Activated T-cell treated with anti-CD3 and anti-CD28 coated beads for 1 hour (primary cell): Measurements from ENCODE around the gene RFX8.

Source experiments
- DNase-seq: peaks from one replicate; pipeline ENCODE4 v3.0.0-alpha.2; 2020; ENCODE audit warnings: low read depth

Gene RFX8

GRCh38 chr2:101410114-101410513, 64.8 kb downstream of the RFX8 start:
- DNase-seq: no peak

DNA sequence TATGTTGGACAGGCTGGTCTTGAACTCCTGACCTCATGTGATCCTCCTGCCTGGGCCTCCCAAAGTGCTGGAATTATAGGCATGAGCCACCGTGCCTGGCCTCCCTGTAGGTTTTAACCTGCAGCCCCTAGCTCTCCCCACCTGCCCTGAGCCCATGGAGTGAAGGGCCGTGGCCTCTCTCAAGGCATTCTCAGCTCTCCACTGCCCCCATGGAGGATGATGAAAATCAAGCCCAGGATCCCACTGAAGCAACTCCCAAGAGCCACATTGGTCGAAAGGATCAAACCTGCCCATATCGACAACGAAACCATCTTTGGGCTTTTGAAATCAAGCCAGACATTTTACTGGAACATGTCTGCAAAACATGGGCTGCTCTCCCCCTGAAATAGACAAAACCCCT, 65.2 kb downstream of the RFX8 start:
- DNase-seq: no peak

DNA sequence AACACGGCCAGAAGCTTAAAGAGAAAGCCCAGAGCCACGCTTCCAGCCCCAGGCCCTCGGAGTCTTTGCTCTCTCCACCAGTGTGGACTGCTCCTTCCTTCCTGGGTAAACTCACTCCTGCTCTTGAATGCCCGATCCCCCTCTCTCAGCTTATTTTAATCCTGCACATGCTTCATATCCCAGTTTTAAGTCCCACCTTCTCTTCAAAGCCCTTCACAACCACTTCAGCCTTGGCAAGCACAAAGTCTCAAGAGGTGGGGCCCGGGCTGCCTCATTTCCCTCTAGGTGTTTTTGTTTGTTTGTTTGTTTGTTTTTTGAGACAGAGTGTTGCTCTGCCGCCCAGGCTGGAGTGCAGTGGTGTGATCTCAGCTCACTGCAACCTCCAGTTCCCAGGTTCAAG, 66.0 kb downstream of the RFX8 start:
- DNase-seq: no peak

DNA sequence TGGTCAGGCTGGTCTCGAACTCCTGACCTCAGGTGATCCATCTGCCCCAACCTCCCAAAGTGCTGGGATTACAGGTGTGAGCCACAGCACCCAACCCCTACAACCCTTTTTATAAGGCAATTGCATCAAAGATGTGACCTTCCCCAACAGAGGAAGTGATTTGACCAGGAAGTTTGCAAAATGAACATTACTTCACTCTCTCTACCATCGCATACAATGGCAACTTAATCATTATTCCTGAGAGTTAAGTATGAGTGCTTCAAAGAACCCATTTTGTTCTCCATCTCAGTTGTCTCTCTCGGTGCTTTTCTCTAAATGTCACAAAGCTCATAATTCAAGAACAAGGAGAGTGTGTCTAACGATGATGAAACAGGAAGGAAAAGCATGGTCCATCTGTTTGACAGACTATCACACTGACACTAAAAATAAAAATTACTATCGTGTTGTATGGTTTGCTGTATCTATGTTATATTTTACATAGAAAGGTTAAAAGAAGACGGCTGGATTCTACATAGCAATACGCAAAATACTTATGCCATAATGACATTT, 69.5 kb downstream of the RFX8 start:
- no peak for DNase-seq

DNA sequence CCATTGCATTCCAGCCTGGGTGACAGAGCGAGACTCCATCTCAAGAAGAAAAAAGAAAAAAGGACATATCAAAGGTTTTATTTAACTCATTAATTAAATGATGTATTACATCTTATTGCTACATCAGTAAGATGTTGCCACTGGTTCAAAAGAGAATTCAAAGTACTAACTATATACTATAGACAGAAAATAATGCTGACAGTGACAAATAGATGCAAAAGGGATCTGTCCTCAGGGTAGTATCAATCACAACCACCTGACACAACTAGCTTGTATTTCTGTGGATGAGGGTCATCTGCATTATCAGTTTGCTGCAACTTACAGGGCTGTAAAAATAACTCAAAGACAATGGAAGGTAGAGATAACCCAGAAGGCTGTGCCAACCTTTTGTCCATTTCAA, 71.2 kb downstream of the RFX8 start:
- no peak for DNase-seq

DNA sequence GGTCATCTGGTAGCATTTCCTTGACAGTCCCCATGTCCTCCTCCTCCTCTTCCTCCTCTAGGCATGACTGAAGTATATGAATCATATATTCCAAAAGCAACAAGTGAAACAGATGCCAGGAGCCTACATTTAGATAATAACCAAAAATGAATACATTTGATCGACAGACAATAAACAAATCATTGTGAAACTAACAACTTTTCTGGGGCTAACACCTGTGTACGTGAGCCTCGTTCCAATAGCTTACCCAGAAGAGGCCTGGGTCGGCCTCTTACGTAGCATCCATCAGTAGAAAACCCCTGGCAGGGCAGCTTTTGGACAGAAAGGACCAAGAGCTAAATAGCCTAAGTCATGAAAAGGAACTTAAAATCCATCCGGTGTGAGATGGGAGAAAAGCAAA, 72.3 kb downstream of the RFX8 start:
- DNase-seq: no peak

GRCh38 chr2:101401906-101402305, 73.0 kb downstream of the RFX8 start:
- DNase-seq: no peak

DNA sequence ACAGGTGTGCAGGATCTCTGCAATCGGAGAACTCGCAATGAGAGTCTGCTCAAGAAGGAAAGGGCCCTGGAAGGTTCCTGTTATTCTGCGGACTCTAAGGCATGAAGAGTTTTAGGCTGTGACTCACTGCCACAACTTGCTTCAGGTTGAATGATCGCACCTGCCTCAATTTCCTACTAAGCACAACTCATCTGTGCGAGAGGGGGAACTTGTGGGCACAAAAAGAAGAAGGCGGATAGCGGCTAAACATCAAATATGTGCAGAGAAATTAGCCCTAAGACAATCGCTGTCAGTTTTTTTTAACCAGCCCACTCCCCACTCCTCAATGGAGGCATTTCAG, 73.6 kb downstream of the RFX8 start:
- no peak for DNase-seq

DNA sequence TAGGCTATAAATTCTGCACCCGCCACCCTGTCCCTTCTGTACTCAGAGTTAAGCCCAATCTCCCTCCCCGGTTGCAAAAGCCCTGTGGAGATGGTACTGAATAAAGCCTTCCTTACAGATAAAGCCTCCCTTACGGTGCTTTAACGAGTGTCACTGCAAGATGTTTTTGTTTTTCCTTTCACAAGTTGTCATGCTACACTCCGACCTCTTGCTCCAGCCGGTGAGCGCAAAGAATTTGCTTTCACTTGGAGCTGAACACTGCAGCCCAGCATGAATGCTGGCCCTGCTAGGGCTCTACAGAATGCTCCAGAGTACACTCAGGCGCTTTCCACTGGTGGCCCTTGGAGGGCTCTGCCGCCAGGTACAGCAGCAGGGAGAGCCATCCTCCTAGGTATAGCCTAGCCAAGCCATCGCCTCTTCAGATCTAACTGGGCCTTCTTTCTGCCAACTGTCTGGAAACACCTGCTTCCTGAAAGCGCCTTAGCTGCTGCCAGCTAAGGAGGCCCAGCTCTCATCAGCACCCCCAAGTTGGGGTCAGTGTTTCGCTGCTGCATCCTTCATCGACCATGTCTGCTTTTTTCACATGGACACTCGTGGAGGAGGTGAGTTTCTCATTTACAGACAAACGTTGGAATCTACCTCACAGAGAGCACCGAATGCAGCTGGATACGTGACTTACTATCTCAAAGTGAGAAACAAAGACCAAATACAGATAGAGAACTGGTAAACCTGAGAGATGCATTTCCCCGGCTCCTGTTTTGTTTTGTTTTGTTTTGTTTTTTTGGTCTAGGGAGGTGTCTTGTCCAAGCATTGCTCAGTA, 74.2 kb downstream of the RFX8 start:
- DNase-seq: no peak

DNA sequence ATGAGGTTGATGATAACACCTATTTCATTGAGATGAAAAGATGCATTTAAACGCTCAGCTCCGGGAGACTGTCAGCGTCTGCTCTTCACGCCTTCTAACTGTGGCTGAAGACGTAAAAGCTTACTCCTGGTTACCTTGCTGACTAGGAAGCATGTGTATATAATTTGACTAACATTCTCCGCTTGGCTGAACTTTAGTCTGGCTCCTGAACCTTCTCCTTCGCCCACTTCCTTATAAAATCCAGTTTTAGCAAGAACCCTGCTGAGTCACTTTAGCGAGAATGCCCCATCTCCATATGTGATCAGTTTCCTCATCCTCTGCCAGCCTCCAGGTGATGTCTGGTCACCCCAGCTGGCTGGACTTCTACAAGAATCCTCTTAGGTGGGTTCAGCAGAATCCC, 74.9 kb downstream of the RFX8 start:
- DNase-seq: no peak

GRCh38 chr2:101399021-101399799, 75.7 kb downstream of the RFX8 start:
- no peak for DNase-seq

DNA sequence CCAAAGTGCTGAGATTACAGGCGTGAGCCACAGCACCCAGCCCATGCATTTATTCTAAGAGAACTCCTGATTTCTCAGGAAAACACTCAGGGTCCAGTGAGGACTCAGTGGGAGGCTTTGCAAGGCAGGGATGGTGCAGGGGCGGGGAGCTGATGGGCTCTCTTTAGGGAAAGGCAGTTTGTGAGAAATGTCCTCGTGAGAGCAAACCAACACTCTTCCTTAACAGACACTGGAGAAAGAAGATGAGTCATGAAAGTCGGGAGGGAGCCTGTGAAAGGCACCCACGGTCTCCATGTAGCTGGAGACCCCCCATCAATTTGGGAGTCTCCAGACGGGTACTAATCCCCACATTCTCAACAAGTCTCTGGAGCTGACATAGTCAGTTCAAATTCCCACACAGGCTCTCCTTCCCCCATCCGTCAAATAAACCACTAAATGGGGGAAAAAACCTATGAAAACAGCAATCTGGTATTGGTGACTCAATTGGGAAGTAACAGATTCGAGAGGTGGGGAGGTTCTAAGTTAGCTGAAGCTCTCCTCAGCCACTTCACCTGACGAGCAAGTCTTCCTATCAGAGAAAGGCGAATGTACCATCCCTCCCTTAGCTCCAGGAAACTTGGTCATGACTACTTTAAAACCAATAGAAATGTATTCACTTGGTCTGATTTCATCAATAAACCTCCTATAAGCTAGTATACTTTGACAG, 76.6 kb downstream of the RFX8 start:
- DNase-seq: no peak

- DNase-seq: no peak
Measured at GRCh38 chr2:101396316-101396717, 78.6 kb downstream of the RFX8 start.

- DNase-seq: no peak
Measured at GRCh38 chr2:101395545-101396315, 79.2 kb downstream of the RFX8 start.

GRCh38 chr2:101388232-101388631, 86.7 kb downstream of the RFX8 start:
- DNase-seq: no peak

DNA sequence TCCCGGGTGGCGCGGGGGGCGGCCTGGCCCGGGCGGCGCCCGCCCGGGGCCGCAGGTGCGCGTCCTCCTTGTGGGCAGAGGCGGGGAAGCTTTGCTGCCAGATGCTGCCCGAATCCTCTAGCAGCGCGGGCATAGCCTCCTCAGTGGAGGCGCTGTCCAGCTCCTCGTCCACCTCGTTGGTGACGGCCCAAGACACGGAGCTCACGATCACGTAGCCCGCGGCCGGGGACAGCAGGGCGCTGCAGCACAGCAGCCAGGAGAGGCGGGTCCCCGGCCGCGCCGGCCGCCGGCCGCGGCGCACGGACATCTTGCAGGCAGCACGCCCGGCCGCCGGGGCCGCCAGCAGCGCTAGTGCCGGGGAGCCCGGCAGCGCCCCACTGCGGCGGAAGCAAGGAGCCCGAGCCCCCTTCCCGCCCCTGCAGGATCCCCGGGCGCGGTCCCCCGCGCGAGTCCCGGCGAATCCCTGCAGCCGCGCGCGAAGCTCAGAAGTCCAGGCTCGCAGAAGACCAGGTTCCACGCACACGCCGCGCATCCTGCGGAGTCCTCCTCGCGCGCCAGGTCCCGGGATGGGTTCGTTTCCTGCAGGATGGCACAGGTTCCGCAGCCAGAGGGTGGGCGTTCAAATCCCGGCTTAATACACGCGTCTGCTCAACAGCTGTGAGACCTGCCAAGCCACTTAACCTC, 87.6 kb downstream of the RFX8 start, which contains the start of gene CREG2:
Gene CREG2 (minus strand): TSS at position 353 of the 684 bp plus-strand sequence. CDS start 46 bp downstream, at position 307.
- peak; percentile 28 for DNase-seq

DNA sequence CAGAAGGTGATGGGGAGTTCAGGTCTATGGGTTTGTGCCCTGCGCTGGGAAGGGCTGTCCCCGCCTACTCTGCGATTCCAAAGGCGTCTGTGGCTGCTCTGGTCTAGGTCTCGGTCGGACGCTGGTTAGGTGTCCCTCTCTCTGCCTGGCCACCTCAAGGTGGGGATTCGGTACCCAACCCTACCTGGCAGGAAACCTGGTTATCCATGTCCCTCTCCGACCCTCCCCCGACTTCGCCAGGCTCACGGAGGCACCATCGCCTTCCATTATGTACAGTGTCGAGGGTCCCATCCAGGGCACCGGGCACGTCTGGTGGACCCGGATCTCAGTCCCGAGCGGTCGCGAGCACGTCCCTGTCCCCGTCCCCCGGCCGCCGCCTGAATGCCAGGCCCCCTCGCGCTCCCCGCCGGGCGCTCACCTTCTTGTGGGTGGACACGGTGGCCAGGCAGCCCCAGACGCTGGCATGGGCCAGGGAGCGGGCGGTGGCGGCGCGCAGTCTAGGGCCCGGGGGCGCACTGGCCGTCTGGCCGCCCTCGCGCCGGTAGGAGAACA, 88.2 kb downstream of the RFX8 start:
- no peak for DNase-seq

DNA sequence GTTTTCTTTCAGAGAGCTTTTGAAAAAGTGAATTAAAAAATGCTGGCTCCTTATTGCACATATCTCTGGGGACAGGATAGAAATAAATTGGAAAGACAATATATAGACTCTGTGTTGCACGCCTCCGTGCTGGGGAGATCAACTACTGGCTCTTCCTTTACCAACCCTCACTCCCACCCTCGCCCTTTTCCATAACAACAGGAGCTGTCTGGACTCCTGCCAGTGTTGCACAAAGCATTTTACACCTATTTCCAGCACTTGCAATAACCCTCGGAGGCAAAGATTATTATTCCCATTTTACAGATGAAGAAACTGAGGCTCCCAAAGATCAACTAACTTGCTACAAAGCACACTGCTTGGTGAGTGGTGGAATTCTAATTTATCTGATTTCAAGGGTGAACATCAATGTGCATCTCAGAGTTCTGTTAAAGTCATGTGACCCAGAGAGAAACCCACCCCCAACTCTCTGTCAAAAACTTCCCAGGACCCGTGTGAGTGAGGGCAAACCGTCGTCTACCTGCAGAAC, 91.8 kb downstream of the RFX8 start:
- no peak for DNase-seq

GRCh38 chr2:101382442-101382841, 92.5 kb downstream of the RFX8 start:
- DNase-seq: no peak

GRCh38 chr2:101380376-101380775, 94.5 kb downstream of the RFX8 start:
- DNase-seq: no peak

- no peak for DNase-seq
Measured at GRCh38 chr2:101379091-101379490, 95.8 kb downstream of the RFX8 start.
